GM21526 (cell line): ENCODE results near the gene KIF2B.
"Not testable (repeated sequence)": the region's sequence is repeated elsewhere in the genome, so short reads cannot be mapped to it uniquely, and the experiment has no call there.

Experiments
- ATAC-seq: cut with Tn5 transposase; IDR thresholded peaks from one replicate; pipeline ENCODE4 v1.9.1; 2021; ENCODE audit warnings: moderate library complexity; ENCODE audit not compliant: unreplicated experiment, low FRiP score

Gene KIF2B, protein sequence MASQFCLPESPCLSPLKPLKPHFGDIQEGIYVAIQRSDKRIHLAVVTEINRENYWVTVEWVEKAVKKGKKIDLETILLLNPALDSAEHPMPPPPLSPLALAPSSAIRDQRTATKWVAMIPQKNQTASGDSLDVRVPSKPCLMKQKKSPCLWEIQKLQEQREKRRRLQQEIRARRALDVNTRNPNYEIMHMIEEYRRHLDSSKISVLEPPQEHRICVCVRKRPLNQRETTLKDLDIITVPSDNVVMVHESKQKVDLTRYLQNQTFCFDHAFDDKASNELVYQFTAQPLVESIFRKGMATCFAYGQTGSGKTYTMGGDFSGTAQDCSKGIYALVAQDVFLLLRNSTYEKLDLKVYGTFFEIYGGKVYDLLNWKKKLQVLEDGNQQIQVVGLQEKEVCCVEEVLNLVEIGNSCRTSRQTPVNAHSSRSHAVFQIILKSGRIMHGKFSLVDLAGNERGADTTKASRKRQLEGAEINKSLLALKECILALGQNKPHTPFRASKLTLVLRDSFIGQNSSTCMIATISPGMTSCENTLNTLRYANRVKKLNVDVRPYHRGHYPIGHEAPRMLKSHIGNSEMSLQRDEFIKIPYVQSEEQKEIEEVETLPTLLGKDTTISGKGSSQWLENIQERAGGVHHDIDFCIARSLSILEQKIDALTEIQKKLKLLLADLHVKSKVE

DNA sequence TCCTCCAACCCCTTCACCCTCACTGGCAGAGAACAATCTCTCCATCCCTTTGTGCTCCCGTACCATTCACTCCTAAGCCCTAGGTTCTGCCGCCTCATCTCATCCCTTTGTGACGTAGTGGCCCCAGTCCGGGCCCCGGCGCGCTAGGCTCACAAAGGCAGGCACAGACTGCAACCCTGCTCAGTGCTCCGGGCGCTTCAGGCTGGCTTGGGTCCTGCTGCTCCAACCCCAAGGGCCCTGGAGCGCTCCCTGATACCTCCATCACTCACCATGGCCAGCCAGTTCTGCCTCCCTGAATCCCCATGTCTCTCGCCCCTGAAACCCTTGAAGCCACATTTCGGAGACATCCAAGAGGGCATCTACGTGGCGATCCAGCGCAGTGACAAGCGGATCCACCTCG is at the start of gene KIF2B:
TSS of gene KIF2B (plus strand) at position 164 of the 400 bp plus-strand sequence. CDS start at position 271, 107 bp downstream.
- no peak for ATAC-seq

DNA sequence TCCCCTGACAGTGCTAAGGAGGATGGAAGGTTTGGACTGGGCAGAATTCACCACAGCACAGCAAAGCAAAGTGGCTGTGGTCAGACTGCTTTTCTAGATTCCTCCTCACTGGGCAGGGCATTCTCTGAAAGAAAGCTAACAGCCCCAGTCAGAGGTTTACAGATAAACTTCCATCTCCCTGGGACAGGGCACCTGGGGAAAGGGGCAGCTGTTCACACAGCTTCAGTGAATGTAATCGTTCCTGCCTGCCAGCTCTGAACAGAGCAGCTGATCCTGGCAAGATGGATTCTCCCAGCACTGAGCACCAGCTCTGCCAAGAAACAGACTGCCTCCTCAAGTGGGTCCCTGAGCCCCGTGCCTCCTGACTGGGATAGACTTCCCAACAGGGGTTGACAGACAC is 42.4 kb upstream of the KIF2B start:
- no peak for ATAC-seq

DNA sequence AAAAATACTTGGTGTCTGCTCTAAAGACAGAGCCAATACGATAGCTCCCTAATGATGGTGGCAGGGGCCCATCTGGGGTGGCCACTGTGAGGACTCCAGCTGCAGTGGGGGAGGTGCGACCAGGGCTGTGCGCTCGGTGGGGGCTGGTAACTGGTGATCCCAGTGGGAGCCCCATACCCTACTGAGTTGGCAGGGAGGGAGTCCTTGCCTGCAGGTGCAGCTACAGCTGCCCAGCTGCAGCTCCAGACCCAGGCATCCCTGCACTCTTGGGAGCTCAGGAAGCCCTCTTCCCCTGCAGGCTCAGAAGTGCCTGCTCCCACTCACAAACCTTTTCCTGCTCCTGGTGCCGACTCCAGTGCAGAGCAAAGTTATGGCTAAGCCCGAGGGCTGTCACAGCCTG is 31.2 kb upstream of the KIF2B start:
- ATAC-seq = no peak

GRCh38 chr17:53792451-53792850 is 30.3 kb upstream of the KIF2B start:
- ATAC-seq = no peak

DNA sequence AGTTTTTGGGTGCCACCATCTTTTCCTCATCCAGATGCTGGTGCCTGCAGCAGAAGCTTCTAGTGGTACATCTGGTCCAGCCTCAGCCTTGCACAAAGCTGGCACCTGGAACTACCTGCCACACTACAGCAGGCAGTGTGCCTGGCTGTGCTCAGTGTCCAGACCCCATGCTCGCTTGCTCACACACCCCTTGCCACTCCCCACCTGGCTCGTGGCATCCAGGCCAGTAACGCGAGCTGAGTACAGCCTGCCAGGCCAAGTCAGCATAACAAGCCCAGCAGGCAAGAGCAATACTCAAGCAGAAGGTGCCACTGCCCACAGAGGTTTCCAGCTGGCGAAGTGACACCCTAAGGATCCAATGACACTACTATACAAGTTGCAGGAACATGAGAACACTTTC is 29.7 kb upstream of the KIF2B start:
- ATAC-seq = no peak

- ATAC-seq = no peak
Observed at GRCh38 chr17:53794875-53795274, 27.9 kb upstream of the KIF2B start.

DNA sequence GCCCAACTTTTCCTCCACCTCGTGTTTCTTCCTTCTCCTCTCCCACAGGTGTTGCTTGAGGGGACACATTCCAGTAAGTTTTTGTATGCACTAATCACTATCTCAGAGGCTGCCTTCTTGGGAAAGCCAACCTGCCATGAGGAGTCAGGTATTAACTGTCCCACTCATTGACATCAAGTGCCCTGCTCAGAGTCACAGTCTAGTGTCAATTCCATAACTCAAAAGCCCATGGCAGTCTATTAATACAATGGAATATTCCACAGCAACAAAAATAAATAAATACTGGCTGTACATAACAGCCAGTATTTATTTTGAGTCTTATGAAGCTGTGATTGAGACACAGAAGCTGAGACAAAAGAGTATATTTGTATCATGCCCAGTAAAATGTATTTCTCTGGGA is 26.1 kb upstream of the KIF2B start:
- ATAC-seq = no peak

DNA sequence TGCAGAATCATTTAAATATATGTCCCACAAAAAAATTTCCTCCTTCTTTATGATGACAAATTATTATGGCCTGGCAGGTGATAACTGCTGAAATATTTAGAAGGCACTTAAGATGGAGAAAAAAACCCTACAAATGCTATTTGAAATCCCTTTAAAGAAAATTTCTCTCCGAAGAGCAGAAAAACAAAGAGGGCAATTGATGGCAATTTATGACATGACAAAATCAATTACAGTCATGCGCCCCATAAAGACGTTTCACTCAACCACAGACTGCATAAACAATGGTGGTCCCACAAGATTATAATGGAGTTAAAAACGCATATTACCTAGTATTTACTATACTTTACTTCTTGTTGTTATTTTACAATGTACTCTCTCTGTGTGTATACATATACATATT is 25.2 kb upstream of the KIF2B start:
- no peak for ATAC-seq

DNA sequence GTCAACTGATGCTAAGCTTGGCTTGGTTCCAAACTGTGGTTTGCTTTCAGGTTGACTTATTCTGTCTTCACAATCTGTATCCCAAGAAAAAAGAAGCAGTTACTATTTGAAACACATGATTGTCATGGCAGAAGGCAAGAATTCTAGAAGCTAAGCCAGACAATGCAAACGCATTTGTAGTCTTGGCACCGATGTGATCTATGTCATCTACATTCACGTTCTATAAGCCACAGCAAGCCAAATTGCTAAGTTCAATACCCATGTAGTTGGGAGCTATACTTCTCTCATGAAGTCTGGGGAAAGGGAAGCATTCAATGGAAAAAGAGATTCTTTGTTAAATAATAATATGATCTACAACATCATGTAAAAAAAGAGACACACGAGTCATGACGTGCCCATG is 18.3 kb upstream of the KIF2B start:
- ATAC-seq = no peak

DNA sequence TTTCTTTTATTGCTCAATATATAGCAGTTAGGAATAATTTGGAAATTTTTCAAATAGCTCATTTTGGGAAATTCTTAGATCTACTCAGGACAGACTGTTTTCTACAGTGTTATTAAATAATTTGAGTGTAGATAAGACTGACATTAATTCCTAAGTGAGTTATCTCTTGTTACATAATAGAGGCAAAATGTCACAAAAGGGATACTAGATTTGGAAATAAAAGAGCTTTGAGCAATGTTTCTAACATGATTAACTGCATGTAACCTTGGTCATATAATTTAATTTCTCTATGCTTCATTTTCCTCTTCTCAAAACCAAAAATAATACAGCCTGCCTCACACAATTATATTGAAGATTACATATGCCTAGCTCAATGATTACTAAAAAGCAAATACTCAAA is 16.3 kb upstream of the KIF2B start:
- ATAC-seq = no peak

DNA sequence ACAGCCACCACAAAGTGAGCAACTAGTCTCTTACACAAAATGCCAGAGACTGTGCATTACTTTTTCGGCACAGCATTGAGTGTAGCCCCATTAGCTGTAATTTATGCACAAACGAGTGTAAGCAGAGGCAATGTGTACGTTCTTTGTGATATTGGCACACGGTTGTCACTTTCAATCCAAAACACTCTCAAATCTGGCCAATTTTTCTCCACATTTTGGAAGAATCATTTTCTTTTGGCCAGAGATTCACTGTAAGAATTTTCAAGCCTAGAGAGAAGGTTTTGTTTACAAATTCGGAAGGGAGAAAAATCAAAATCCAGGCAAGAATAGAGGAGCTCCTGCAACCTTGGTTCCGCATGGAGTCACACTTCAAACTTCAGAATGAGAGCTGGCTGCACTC is 15.4 kb upstream of the KIF2B start:
- no peak for ATAC-seq

- ATAC-seq = no peak
Observed at GRCh38 chr17:53818271-53818670, 4.5 kb upstream of the KIF2B start.

DNA sequence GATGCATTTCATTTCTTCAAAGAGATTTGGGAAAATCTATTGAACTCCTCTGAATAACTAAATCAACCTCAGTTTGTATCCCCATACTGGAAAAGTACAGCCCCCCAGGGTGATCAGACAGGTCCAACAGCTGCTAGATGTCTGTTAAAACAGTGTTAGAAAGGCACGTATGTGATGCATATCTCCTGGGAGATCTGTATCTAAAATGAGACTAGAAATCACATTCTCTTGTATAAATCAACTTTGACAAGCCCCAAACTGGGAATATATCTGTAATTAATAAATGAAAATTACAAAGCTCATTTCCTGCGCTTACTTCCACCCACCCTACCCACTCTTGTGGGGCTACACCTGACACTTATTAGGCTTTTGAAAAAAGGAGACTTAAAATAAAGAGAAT is 3.8 kb upstream of the KIF2B start:
- no peak for ATAC-seq

GRCh38 chr17:53819956-53820355 is 2.8 kb upstream of the KIF2B start:
- ATAC-seq = no peak

- no peak for ATAC-seq
Observed at GRCh38 chr17:53823341-53824050, 769 bp downstream of the KIF2B start.

- ATAC-seq = not testable (repeated sequence)
Observed at GRCh38 chr17:53834771-53835170, 12.0 kb downstream of the KIF2B start.

- ATAC-seq = no peak
Observed at GRCh38 chr17:53837131-53837530, 14.4 kb downstream of the KIF2B start.

DNA sequence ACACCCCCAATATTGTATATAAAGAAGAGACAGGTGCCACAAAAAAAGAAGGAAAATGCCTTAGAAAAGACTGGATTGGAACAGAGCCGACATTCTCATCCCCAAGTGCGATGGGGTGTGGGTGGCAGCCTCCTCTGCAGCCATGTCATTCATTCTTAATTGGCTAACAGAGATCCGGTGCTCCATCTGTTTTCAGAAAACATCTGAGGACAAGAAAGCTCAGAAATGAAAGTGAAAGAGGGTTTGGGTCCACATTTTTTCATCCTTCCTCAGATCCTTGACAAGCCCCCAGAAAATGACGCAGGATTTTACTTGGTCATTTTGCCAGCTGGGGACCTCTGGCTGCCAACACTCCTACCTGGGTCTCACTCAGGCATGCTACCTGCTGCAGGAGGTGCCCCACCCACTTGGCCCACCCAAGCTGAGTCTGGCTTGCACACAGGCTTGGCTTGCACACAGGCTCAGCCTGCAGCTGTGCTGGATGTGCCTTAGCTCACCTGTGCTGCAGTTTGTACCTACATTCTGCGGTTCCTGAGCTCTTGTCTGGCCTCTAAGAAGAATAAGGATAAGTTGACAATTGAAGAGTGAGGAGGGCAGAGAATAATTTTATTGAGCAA is 21.9 kb downstream of the KIF2B start:
- no peak for ATAC-seq

- not testable (repeated sequence) for ATAC-seq
Observed at GRCh38 chr17:53871128-53871527, 48.4 kb downstream of the KIF2B start.
